ENCODE data around the gene SAP25. TPM values are rescaled to one million over a fixed set of nuclear protein-coding genes. Genes with fewer than 3 reads are reported as not detected.
A peak's percentile ranks its signal among the peaks of the same experiment; 100 is the strongest.
"Not testable (repeated sequence)": the region's sequence is repeated elsewhere in the genome, so short reads cannot be mapped to it uniquely, and the experiment has no call there.

The SAP25 gene
- total and polyA plus RNA-seq, 8 donors: 4.5 to 11.4 (median 7.9) TPM

DNA sequence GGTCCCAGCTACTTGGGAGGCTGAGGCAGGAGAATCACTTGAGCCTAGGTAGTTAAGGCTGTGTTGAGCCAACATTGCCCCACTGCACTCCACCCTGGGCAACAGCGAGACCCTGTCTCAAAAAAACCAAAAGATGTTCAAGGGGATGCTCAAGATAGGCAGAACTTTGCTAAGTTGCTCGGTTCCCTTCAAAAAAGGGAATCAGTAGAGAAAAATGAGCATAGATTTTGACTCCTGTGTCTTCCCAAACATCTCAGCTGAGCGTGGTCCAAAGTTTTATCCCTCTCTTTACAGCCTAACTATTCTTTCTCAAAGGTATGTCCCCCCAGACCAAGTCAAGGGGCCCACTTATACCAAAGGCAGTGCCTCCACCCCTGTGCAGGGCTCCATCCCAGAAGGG, 20.7 kb downstream of the SAP25 start:
- Histone ChIP-seq H3K27ac (no peak overlapping the region), H3K9me3 (no peaks in the 10 kb centered on the region), H3K27me3 (no peaks in the 10 kb centered on the region), H3K4me1 (peaks cover 12 to 36% of the 10 kb centered on the region in 2 donors), H3K4me3 (no peak overlapping the region), H3K36me3 (peaks cover 0 to 54% of the 10 kb centered on the region in 2 donors)
- no peak for DNase-seq
- TF ChIP-seq, protein P1, sequence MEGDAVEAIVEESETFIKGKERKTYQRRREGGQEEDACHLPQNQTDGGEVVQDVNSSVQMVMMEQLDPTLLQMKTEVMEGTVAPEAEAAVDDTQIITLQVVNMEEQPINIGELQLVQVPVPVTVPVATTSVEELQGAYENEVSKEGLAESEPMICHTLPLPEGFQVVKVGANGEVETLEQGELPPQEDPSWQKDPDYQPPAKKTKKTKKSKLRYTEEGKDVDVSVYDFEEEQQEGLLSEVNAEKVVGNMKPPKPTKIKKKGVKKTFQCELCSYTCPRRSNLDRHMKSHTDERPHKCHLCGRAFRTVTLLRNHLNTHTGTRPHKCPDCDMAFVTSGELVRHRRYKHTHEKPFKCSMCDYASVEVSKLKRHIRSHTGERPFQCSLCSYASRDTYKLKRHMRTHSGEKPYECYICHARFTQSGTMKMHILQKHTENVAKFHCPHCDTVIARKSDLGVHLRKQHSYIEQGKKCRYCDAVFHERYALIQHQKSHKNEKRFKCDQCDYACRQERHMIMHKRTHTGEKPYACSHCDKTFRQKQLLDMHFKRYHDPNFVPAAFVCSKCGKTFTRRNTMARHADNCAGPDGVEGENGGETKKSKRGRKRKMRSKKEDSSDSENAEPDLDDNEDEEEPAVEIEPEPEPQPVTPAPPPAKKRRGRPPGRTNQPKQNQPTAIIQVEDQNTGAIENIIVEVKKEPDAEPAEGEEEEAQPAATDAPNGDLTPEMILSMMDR (IDR thresholded peaks at IDR 0.05): no peak
- no peak for ATAC-seq
- intact Hi-C loops (cut with DNase I): no loop called here

DNA sequence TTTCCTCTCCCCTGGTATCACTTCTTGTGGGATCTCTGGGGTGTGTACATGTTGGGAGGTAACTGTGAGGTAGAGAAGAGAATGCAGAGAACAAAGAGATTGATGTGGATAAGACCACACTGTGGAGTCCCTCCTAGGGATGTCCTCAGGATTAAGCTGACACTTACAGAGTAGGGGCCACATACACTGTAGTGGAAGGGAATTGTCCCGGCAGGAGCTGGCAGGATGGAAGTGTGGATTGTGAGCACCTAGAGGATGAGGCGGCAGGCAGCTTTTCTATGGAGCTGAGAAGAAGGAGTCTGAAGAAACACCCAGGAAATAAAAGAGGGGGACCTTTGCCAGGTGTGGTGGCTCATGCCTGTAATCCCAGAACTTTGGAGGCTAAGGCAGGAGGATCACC, 21.2 kb downstream of the SAP25 start:
- DNase-seq (no peak), ATAC-seq (no peak)
- peaks cover 16 to 41% of the 10 kb centered on the region in 2 donors for H3K4me1 ChIP-seq
- no peaks in the 10 kb centered on the region for H3K9me3 ChIP-seq
- H3K27ac ChIP-seq: no peak overlapping the region
- H3K4me3 ChIP-seq: no peak overlapping the region
- intact Hi-C loops (cut with DNase I): no loop called here
- TF ChIP-seq, protein P1 (IDR thresholded peaks at IDR 0.05): no peak
- no peaks in the 10 kb centered on the region for H3K27me3 ChIP-seq
- peaks cover 0 to 54% of the 10 kb centered on the region in 2 donors for H3K36me3 ChIP-seq

DNA sequence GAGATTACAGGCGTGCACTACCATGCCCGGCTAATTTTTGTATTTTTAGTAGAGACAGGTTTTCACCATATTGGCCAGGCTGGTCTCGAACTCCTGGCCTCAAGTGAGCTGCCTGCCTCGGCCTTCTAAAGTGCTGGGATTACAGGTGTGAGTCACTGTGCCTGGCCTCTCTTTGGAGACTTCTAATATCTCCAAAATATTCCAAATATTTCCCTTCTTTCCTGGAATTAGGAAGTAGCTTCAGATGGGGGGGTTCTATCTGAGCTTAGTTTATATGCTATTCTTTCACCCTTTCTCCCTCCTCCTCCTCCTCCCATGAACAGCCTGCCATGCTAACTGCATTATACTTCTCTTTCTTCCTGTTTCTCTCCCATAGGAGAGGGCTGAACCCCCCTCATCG, 25.3 kb downstream of the SAP25 start:
- Histone ChIP-seq H3K36me3 (peaks cover 0 to 26% of the 10 kb centered on the region in 2 donors), H3K27ac (peak overlapping the region; percentile 82 to 89), H3K4me1 (peaks cover 46 to 71% of the 10 kb centered on the region in 2 donors)
- intact Hi-C loops (cut with DNase I); H3K9me3 ChIP-seq; H3K4me3 ChIP-seq; DNase-seq; ATAC-seq; H3K27me3 ChIP-seq: not testable (repeated sequence)

DNA sequence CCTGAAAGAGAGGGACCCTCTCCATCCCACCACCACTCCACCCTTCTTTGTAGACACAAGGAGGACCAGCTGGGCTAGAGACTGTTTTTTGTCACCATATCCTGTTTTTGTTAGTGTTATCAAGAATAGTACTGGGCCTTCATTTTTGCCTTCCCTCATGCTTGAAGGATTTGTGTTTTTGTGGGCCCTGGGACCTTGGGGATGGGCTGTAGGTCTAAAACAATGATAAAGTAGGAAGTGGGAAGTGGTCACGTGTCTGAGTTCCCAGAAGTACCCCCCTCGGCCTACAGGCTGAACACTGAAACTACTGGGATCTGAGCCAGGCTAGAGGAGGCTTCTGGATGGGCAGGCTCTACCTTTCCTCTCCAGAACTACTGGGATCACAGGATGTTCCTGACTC, 25.8 kb downstream of the SAP25 start:
- peaks cover 0 to 21% of the 10 kb centered on the region in 2 donors for H3K36me3 ChIP-seq
- intact Hi-C loops (cut with DNase I): no loop called here
- DNase-seq (peak in 1 of 4 donors; percentile 51), ATAC-seq (peak; percentile 19)
- TF ChIP-seq, protein P1 (IDR thresholded peaks at IDR 0.05): no peak
- H3K4me1 ChIP-seq: peaks cover 46 to 74% of the 10 kb centered on the region in 2 donors
- peak overlapping the region; percentile 82 to 89 for H3K27ac ChIP-seq
- H3K9me3 ChIP-seq: no peaks in the 10 kb centered on the region
- no peaks in the 10 kb centered on the region for H3K27me3 ChIP-seq
- no peak overlapping the region for H3K4me3 ChIP-seq

DNA sequence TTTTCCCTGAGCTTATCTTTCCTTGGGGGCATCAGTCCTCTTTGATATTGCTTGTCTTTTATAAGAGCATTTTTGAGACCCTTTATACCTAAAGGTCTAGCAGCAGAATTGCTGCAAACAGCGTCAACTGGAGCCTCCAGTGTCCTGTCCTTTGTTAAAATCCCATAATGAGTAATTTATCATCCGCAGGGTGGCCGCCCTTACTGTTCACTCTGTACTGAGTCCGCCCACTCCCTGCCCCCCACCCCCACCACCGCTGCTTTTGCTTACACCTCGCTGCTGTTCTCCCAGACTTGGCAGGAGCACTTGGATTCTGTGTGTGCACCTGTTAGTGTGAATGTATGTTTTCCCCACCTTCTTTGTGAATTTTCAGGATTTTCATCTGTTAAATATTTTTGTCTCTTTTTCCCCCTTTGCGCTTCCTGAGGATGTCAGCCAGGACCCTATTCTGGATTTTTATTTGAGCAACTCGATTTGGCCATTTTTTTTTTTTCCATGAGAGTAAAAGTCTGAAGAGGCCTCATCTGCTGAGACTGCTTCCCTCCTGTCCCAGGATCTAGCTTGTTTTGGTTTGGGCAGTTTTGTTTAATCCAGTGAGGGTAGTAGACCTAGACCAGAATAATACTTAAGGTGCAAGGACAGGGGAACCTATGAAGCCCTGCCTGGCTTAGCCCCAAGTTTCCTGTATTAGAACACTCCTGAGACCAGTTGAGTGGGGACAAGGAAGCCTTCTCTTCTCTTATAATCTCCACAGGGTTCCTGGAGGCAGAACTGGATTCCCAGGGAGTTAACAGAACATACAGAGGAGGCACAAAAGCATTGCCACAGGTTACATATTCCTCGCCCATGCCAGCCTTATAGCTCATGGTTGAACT, 26.5 kb downstream of the SAP25 start:
- Histone ChIP-seq H3K27ac (peak overlapping the region; percentile 82 to 89), H3K9me3 (no peaks in the 10 kb centered on the region), H3K4me3 (no peak overlapping the region), H3K36me3 (peaks cover 0 to 14% of the 10 kb centered on the region in 2 donors), H3K4me1 (peaks cover 46 to 74% of the 10 kb centered on the region in 2 donors), H3K27me3 (no peaks in the 10 kb centered on the region)
- intact Hi-C loops (cut with DNase I): no loop called here
- TF ChIP-seq, protein P1 (IDR thresholded peaks at IDR 0.05): no peak
- DNase-seq (no peak), ATAC-seq (peak; percentile 13)

Measured in left lung (tissue), 10 donors.